SK-N-SH (cell line): Measurements from ENCODE around the gene GRB10. TPM values are rescaled to one million over a fixed set of nuclear protein-coding genes. Genes with fewer than 3 reads are reported as not detected.

ENCODE experiments used
- CTCF ChIA-PET: fragments of 300-600, 350-600 bp; formaldehyde crosslinking; extraction: SDS; loops from one replicate; lab custom pipeline; 2021; lab: Yijun Ruan, JAX
- POLR2A ChIA-PET: fragments of 350-600 bp; sonication (Branson Sonifier 250); formaldehyde crosslinking; extraction: SDS; loops from one replicate; lab custom pipeline; 2020; ENCODE audit warnings: antibody characterized with exemption, inconsistent platforms; lab: Yijun Ruan, JAX
- DNase-seq: peaks from one replicate; pipeline ENCODE4 v3.0.0; 2012
- H2AFZ ChIP-seq: fragments of 200-600 bp; sonication (generic); 2 replicates; pipeline ENCODE4 v1.8.1; 2016; ENCODE audit warnings: antibody characterized with exemption, mild to moderate bottlenecking, low read depth
- H3F3A ChIP-seq: fragments of 200-600 bp; sonication (generic); replicated peaks from 2 replicates; pipeline ENCODE3; 2016; ENCODE audit warnings: antibody characterized with exemption, mild to moderate bottlenecking; ENCODE audit not compliant: insufficient read depth
- H3K27ac ChIP-seq, 2 experiments: fragments of 200-500 bp in 1 of 2; fragments of 200-600 bp in 1 of 2; sonication (Bioruptor generic) in 1 of 2; sonication (generic), shearing (Covaris generic) in 1 of 2; 2 replicates each; pipeline versions ENCODE4 v1.5.1 to v1.6.1; 2014 to 2016; ENCODE audit warnings: low read depth in 2 of 2, inconsistent platforms in 1 of 2, low read length in 1 of 2, mild to moderate bottlenecking in 1 of 2, mixed read lengths in 1 of 2
- H3K27me3 ChIP-seq: fragments of 200-600 bp; sonication (generic), shearing (Covaris generic); 2 replicates; pipeline ENCODE4 v1.6.1; 2016; ENCODE audit warnings: mixed run types; ENCODE audit not compliant: insufficient read depth
- H3K36me3 ChIP-seq, 2 experiments: fragments of 200-500 bp in 1 of 2; fragments of 200-600 bp in 1 of 2; sonication (Bioruptor generic) in 1 of 2; sonication (generic) in 1 of 2; replicated peaks in 1 of 2; 2 replicates each; pipeline versions ENCODE3 to v1.5.1; 2014 to 2016; ENCODE audit warnings: low read length in 1 of 2, mild to moderate bottlenecking in 1 of 2; ENCODE audit not compliant: insufficient read depth in 2 of 2, control insufficient read depth in 1 of 2
- H3K4me1 ChIP-seq, 2 experiments: fragments of 200-500 bp in 1 of 2; fragments of 200-600 bp in 1 of 2; sonication (Bioruptor generic) in 1 of 2; sonication (generic), shearing (Covaris generic) in 1 of 2; 2 replicates each; pipeline versions ENCODE4 v1.5.1 to v1.6.1; 2014 to 2016; ENCODE audit warnings: low read depth in 1 of 2, low read length in 1 of 2, mixed run types in 1 of 2; ENCODE audit not compliant: insufficient read depth in 2 of 2, control insufficient read depth in 1 of 2
- H3K4me2 ChIP-seq: fragments of 200-600 bp; sonication (generic), shearing (Covaris generic); 2 replicates; pipeline ENCODE4 v1.6.1; 2017; ENCODE audit warnings: mixed run types
- H3K4me3 ChIP-seq, 2 experiments: fragments of 200-500 bp in 1 of 2; fragments of 200-600 bp in 1 of 2; sonication (Bioruptor generic) in 1 of 2; sonication (generic), shearing (Covaris generic) in 1 of 2; 2 replicates each; pipeline versions ENCODE4 v1.5.1 to v1.8.1; 2014 to 2016; ENCODE audit warnings: low read depth in 2 of 2, inconsistent platforms in 1 of 2, low read length in 1 of 2, mild to moderate bottlenecking in 1 of 2, mixed read lengths in 1 of 2, moderate library complexity in 1 of 2
- H3K79me2 ChIP-seq: fragments of 200-600 bp; sonication (generic); 2 replicates; pipeline ENCODE4 v1.8.1; 2017; ENCODE audit warnings: mild to moderate bottlenecking; ENCODE audit not compliant: insufficient read depth
- H3K9ac ChIP-seq: fragments of 200-600 bp; sonication (generic); 2 replicates; pipeline ENCODE4 v1.6.1; 2017; ENCODE audit warnings: mixed run types
- H3K9me2 ChIP-seq: fragments of 200-600 bp; sonication (generic); 2 replicates; pipeline ENCODE4 v1.6.1; 2017; ENCODE audit warnings: mixed run types
- H3K9me3 ChIP-seq: fragments of 200-600 bp; sonication (generic); 2 replicates; pipeline ENCODE4 v1.6.1; 2017; ENCODE audit warnings: mixed run types, mild to moderate bottlenecking, moderate library complexity
- H4K20me1 ChIP-seq: fragments of 200-600 bp; sonication (generic); 2 replicates; pipeline ENCODE4 v1.6.1; 2017; ENCODE audit warnings: mild to moderate bottlenecking, mixed run types; ENCODE audit not compliant: insufficient read depth
- EP300 ChIP-seq, 2 experiments: IDR thresholded peaks; 2 replicates each; pipeline versions ENCODE4 v1.4.0 to v1.6.1; 2012; ENCODE audit warnings: borderline replicate concordance in 1 of 2, low read depth in 1 of 2, low read length in 1 of 2
- EZH2phosphoT487 ChIP-seq: fragments of 200-600 bp; sonication (generic); IDR thresholded peaks from 2 replicates; pipeline ENCODE4 v1.6.1; 2017; ENCODE audit warnings: low read depth, mixed run types, mild to moderate bottlenecking, antibody characterized with exemption, moderate library complexity, borderline replicate concordance
- FOSL2 ChIP-seq: IDR thresholded peaks from 2 replicates; pipeline ENCODE4 v1.4.0; 2012; ENCODE audit warnings: low read depth, mild to moderate bottlenecking, moderate library complexity, borderline replicate concordance
- MXI1 ChIP-seq: IDR thresholded peaks from 2 replicates; pipeline ENCODE4 v1.6.1; 2012; ENCODE audit warnings: mild to moderate bottlenecking, low read depth, low read length, improper control_type of control experiment
- NRF1 ChIP-seq: IDR thresholded peaks from 2 replicates; pipeline ENCODE4 v1.6.1; 2012; ENCODE audit warnings: low read depth, mild to moderate bottlenecking, low read length
- RFX5 ChIP-seq: IDR thresholded peaks from 2 replicates; pipeline ENCODE4 v1.6.1; 2012; ENCODE audit warnings: mild to moderate bottlenecking, improper control_type of control experiment, low read length
- RXRA ChIP-seq: IDR thresholded peaks from 2 replicates; pipeline ENCODE4 v1.4.0; 2012; ENCODE audit warnings: low read depth, mild to moderate bottlenecking, borderline replicate concordance
- TCF12 ChIP-seq: IDR thresholded peaks from 2 replicates; pipeline ENCODE4 v1.4.0; 2012
- WGBS: methylation state at CpG from one replicate; pipeline ENCODE4 v1.1.6; 2017; ENCODE audit warnings: low lambda C conversion rate; 5-methylcytosine and 5-hydroxymethylcytosine counted together
- polyA plus RNA-seq, 3 experiments: library from polyadenylated mRNA; depleted of rRNA; stranded (reverse); fragments of >200 nt; gene quantifications; 2 replicates each; pipeline ENCODE4 v1.2.3, GENCODE V29; 2012
- TF ChIP-seq, protein P1 (sequence below): IDR thresholded peaks from 2 replicates; pipeline ENCODE4; 2012
- TF ChIP-seq, protein P2 (sequence below): IDR thresholded peaks from 2 replicates; pipeline ENCODE4 v1.4.0; 2012; ENCODE audit warnings: low read depth

GRB10 gene
- polyA plus RNA-seq, 1 of the 3 experiments (the other 2 are of a cell fraction): 5.1 TPM

GRCh38 chr7:50684011-50684712 is 98.5 kb downstream of the GRB10 start:
- H3K4me1 ChIP-seq: peaks cover 0 to 10% of the 10 kb centered on the region in 2 experiments; a peak in 1 of 4 replicates
- H3F3A ChIP-seq: peaks cover 7% of the 10 kb centered on the region
- no peak for DNase-seq
- H4K20me1 ChIP-seq: peaks cover 70% of the 10 kb centered on the region
- 74% methylated on average over 5 of the region's 5 CpGs for WGBS
- ChIA-PET CTCF (interaction anchor here (0.6 to 1.1 kb wide), 2 partner anchors 13 to 499 kb away, joined by 3 read pairs; no protein-coding TSS in a partner anchor), POLR2A (no interaction called here)
- no peaks in the 10 kb centered on the region for H3K27me3 ChIP-seq
- no peak for TF ChIP-seq RFX5
- no peak for TF ChIP-seq TCF12
- no peak for TF ChIP-seq RXRA
- TF ChIP-seq, protein P1, sequence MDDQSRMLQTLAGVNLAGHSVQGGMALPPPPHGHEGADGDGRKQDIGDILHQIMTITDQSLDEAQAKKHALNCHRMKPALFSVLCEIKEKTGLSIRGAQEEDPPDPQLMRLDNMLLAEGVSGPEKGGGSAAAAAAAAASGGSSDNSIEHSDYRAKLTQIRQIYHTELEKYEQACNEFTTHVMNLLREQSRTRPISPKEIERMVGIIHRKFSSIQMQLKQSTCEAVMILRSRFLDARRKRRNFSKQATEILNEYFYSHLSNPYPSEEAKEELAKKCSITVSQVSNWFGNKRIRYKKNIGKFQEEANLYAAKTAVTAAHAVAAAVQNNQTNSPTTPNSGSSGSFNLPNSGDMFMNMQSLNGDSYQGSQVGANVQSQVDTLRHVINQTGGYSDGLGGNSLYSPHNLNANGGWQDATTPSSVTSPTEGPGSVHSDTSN: no peak
- H3K9me3 ChIP-seq: no peaks in the 10 kb centered on the region
- H3K9ac ChIP-seq: no peak overlapping the region
- no peak overlapping the region for H3K4me2 ChIP-seq
- H3K4me3 ChIP-seq: no peak overlapping the region
- H3K27ac ChIP-seq: no peak overlapping the region
- peaks cover 0 to 21% of the 10 kb centered on the region in 2 experiments for H3K36me3 ChIP-seq
- peaks cover 48% of the 10 kb centered on the region for H3K79me2 ChIP-seq
- no peak overlapping the region for H2AFZ ChIP-seq
- no peaks in the 10 kb centered on the region for H3K9me2 ChIP-seq

GRCh38 chr7:50682573-50682972 is 100.1 kb downstream of the GRB10 start:
- ChIA-PET POLR2A (no interaction called here), CTCF (interaction anchor here (1.1 kb wide), 1 partner anchor 10 kb away, joined by 3 read pairs; no protein-coding TSS in a partner anchor)
- Histone ChIP-seq H3K4me3 (no peak overlapping the region), H4K20me1 (peaks cover 80% of the 10 kb centered on the region), H3K79me2 (peaks cover 57% of the 10 kb centered on the region), H2AFZ (no peak overlapping the region), H3K27ac (no peak overlapping the region), H3K9ac (no peak overlapping the region), H3K27me3 (no peaks in the 10 kb centered on the region), H3K4me2 (no peak overlapping the region), H3K36me3 (peaks cover 0 to 12% of the 10 kb centered on the region in 2 experiments), H3K9me2 (no peaks in the 10 kb centered on the region), H3F3A (peaks cover 7% of the 10 kb centered on the region), H3K4me1 (peaks cover 0 to 7% of the 10 kb centered on the region in 2 experiments; a peak in 2 of 4 replicates), H3K9me3 (no peaks in the 10 kb centered on the region)
- TF ChIP-seq EZH2phosphoT487 (no peak), EP300 (IDR thresholded peaks at IDR 0.05; ENCODE audit: borderline replicate concordance in 1 of 2, low read depth in 1 of 2, low read length in 1 of 2) (no peak), NRF1 (no peak), MXI1 (no peak), FOSL2 (no peak)
- TF ChIP-seq, protein P2, sequence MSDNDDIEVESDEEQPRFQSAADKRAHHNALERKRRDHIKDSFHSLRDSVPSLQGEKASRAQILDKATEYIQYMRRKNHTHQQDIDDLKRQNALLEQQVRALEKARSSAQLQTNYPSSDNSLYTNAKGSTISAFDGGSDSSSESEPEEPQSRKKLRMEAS: no peak
- no peak for DNase-seq
- WGBS: 73% methylated on average over 1 of the region's 1 CpG
